ENCODE results near the gene GRM1.

- TF ChIP-seq POLR2AphosphoS5 (IDR thresholded peaks at IDR 0.05) (no peak), POLR2A (IDR thresholded peaks at IDR 0.05) (no peak), EP300 (IDR thresholded peaks at IDR 0.05) (no peak)
- TF ChIP-seq, protein P1, sequence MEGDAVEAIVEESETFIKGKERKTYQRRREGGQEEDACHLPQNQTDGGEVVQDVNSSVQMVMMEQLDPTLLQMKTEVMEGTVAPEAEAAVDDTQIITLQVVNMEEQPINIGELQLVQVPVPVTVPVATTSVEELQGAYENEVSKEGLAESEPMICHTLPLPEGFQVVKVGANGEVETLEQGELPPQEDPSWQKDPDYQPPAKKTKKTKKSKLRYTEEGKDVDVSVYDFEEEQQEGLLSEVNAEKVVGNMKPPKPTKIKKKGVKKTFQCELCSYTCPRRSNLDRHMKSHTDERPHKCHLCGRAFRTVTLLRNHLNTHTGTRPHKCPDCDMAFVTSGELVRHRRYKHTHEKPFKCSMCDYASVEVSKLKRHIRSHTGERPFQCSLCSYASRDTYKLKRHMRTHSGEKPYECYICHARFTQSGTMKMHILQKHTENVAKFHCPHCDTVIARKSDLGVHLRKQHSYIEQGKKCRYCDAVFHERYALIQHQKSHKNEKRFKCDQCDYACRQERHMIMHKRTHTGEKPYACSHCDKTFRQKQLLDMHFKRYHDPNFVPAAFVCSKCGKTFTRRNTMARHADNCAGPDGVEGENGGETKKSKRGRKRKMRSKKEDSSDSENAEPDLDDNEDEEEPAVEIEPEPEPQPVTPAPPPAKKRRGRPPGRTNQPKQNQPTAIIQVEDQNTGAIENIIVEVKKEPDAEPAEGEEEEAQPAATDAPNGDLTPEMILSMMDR (IDR thresholded peaks at IDR 0.05) = no peak
Measured at GRCh38 chr6:146426516-146426915, 397.7 kb downstream of the GRM1 start.

Measured in stomach (tissue), 4 donors.